Tibial nerve (tissue), 3 donors: ENCODE results near the gene SLC29A3.

Experiments
- CTCF ChIP-seq, 5 experiments: fragments of 200-600 bp in 3 of 5; fragments of 450-650 bp in 2 of 5; sonication (generic) in 3 of 5; IDR thresholded peaks; one replicate each; pipeline ENCODE4 v1.5.1; 2016 to 2019; ENCODE audit warnings: antibody characterized with exemption in 5 of 5, mild to moderate bottlenecking in 3 of 5, moderate library complexity in 2 of 5
- POLR2A ChIP-seq, 2 donors: fragments of 450-650 bp; IDR thresholded peaks; one replicate each; pipeline ENCODE4 v1.6.1; 2017; ENCODE audit warnings: antibody characterized with exemption in 2 of 2, mild to moderate bottlenecking in 2 of 2, moderate library complexity in 2 of 2

GRCh38 chr10:71308985-71309384 lies 10.1 kb upstream of the SLC29A3 start:
- TF ChIP-seq CTCF (IDR thresholded peaks at IDR 0.05) (no peak), POLR2A (IDR thresholded peaks at IDR 0.05) (no peak)
